Measurements from ENCODE around the gene MDM2. TPM values are rescaled to one million over a fixed set of nuclear protein-coding genes. Genes with fewer than 3 reads are reported as not detected.

MDM2 gene
- total RNA-seq, 1 donor from 2014 or later = 123 TPM

GRCh38 chr12:68768431-68768939 is 39.5 kb upstream of the MDM2 start:
- no peak overlapping the region for H3K4me3 Mint-ChIP-seq
- H3K4me1 Mint-ChIP-seq = no peaks in the 10 kb centered on the region
- H3K27me3 Mint-ChIP-seq (ENCODE audit: low read depth) = no peaks in the 10 kb centered on the region
- no peaks in the 10 kb centered on the region for H3K9me3 Mint-ChIP-seq
- H3K36me3 Mint-ChIP-seq (ENCODE audit: low read depth) = peaks cover 3% of the 10 kb centered on the region
- no peak for TF ChIP-seq CTCF (conservative IDR thresholded peaks at IDR 0.05)
- DNase-seq (ENCODE audit: low read depth, low spot score) = no peak
- H3K27ac Mint-ChIP-seq (ENCODE audit: unreplicated experiment) = no peak overlapping the region

GRCh38 chr12:68769941-68770340 is 38.0 kb upstream of the MDM2 start:
- H3K9me3 Mint-ChIP-seq = no peaks in the 10 kb centered on the region
- H3K27ac Mint-ChIP-seq (ENCODE audit: unreplicated experiment) = no peak overlapping the region
- H3K4me3 Mint-ChIP-seq = no peak overlapping the region
- no peak for DNase-seq (ENCODE audit: low read depth, low spot score)
- no peaks in the 10 kb centered on the region for H3K36me3 Mint-ChIP-seq (ENCODE audit: low read depth)
- TF ChIP-seq CTCF (conservative IDR thresholded peaks at IDR 0.05) = no peak
- no peaks in the 10 kb centered on the region for H3K27me3 Mint-ChIP-seq (ENCODE audit: low read depth)
- no peaks in the 10 kb centered on the region for H3K4me1 Mint-ChIP-seq

DNA sequence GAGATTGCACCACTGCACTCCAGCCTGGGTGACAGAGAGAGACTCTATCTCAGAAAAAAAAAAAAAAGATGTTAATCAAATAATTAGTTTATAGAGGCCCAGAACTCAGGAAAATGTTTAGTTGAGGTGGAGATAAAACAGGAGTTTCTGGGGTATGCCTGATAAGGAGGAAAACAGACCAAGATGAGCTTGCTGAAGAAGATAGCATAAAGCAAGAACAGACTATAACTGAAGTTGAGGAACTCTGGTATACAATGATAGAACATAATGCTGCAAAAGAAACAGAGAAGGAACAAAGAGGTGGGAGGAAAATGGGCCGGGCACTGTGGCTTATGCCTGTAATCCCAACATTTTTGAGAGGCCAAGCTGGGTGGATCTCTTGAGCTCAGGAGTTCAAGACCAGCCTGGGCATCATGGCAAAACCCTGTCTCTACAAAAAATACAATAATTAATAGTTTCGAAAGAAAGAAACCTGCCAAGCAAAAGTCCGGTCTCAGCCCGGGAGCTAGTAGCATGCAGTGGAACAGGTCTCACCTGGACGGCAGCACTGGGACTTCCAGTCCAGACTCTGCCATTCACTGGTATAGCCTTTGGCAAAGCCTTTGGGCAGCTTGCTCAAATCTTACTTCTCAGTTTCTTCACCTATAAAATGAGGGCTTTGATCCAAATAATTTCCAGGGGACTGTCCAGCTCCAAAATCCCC is 36.6 kb upstream of the MDM2 start:
- H3K4me1 Mint-ChIP-seq = no peaks in the 10 kb centered on the region
- no peaks in the 10 kb centered on the region for H3K36me3 Mint-ChIP-seq (ENCODE audit: low read depth)
- no peak overlapping the region for H3K4me3 Mint-ChIP-seq
- DNase-seq (ENCODE audit: low read depth, low spot score) = no peak
- no peaks in the 10 kb centered on the region for H3K9me3 Mint-ChIP-seq
- no peaks in the 10 kb centered on the region for H3K27me3 Mint-ChIP-seq (ENCODE audit: low read depth)
- no peak overlapping the region for H3K27ac Mint-ChIP-seq (ENCODE audit: unreplicated experiment)
- TF ChIP-seq CTCF (conservative IDR thresholded peaks at IDR 0.05) = no peak

GRCh38 chr12:68772714-68773113 is 35.3 kb upstream of the MDM2 start:
- no peak overlapping the region for H3K27ac Mint-ChIP-seq (ENCODE audit: unreplicated experiment)
- no peak for TF ChIP-seq CTCF (conservative IDR thresholded peaks at IDR 0.05)
- no peak overlapping the region for H3K4me3 Mint-ChIP-seq

DNA sequence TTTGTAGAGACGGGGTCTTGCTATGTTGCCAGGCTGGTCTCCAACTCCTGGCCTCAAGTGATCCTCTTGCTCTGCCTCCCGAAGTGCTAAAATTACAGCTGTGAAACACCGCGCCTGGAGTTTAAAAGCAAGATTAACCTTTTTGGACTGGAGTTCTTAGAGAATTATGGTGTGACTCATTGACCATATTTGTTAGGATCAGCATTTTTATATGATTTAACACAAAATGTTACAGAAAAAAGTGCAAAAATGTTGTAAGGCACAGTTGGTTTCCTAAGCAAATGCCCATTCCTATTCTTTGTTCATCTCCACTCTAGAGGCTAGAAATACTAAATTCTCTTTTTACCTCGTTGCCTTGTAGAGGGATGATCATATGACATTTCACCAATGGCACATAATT is 34.4 kb upstream of the MDM2 start:
- DNase-seq (ENCODE audit: low read depth, low spot score) = no peak
- no peaks in the 10 kb centered on the region for H3K27me3 Mint-ChIP-seq (ENCODE audit: low read depth)
- H3K4me3 Mint-ChIP-seq = no peak overlapping the region
- no peak for TF ChIP-seq CTCF (conservative IDR thresholded peaks at IDR 0.05)
- H3K27ac Mint-ChIP-seq (ENCODE audit: unreplicated experiment) = no peak overlapping the region
- H3K36me3 Mint-ChIP-seq (ENCODE audit: low read depth) = no peaks in the 10 kb centered on the region
- H3K9me3 Mint-ChIP-seq = no peaks in the 10 kb centered on the region
- H3K4me1 Mint-ChIP-seq = no peaks in the 10 kb centered on the region

More at GRCh38 chr12:68772714-68773113, 35.3 kb upstream of the MDM2 start:
- no peaks in the 10 kb centered on the region for H3K27me3 Mint-ChIP-seq (ENCODE audit: low read depth)
- no peaks in the 10 kb centered on the region for H3K9me3 Mint-ChIP-seq
- no peaks in the 10 kb centered on the region for H3K4me1 Mint-ChIP-seq
- DNase-seq (ENCODE audit: low read depth, low spot score) = no peak
- H3K36me3 Mint-ChIP-seq (ENCODE audit: low read depth) = no peaks in the 10 kb centered on the region

Data from neural crest cell (in vitro differentiated cells).